Ishikawa (cell line): ENCODE data around the gene MMRN1.

Experiments
- EGR1 ChIP-seq: IDR thresholded peaks from 2 replicates; pipeline ENCODE4 v1.6.1; 2012
- TAF1 ChIP-seq: IDR thresholded peaks from 2 replicates; pipeline ENCODE4 v1.6.1; 2012; ENCODE audit warnings: low read depth, mild to moderate bottlenecking
- YY1 ChIP-seq: IDR thresholded peaks from 2 replicates; pipeline ENCODE4 v1.6.1; 2012; ENCODE audit warnings: low read depth
- ZBTB7A ChIP-seq: IDR thresholded peaks from 2 replicates; pipeline ENCODE4 v1.6.1; 2012; ENCODE audit warnings: low read depth
- TF ChIP-seq, protein P1 (sequence below): IDR thresholded peaks from 2 replicates; pipeline ENCODE4 v1.6.1; 2012

GRCh38 chr4:89899854-89900253, 5.2 kb downstream of the MMRN1 start:
- TF ChIP-seq, protein P1, sequence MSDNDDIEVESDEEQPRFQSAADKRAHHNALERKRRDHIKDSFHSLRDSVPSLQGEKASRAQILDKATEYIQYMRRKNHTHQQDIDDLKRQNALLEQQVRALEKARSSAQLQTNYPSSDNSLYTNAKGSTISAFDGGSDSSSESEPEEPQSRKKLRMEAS = no peak
- no peak for TF ChIP-seq TAF1
- TF ChIP-seq EGR1 = no peak
- TF ChIP-seq YY1 = no peak
- no peak for TF ChIP-seq ZBTB7A
